HUDEP-2 (cell line): ENCODE measurements around the gene SHOC2.
"Not testable (repeated sequence)": the region's sequence is repeated elsewhere in the genome, so short reads cannot be mapped to it uniquely, and the experiment has no call there.

Source experiments
- DNase-seq, 76 experiments: peaks; one replicate each; lab custom pipeline; 2025; ENCODE audit not compliant: unreplicated experiment in 76 of 76; lab: John Stamatoyannopoulos, UW

Gene SHOC2

GRCh38 chr10:110900983-110901382 lies 18.4 kb upstream of the SHOC2 start:
- no peak for DNase-seq

GRCh38 chr10:110901954-110902819 lies 17.2 kb upstream of the SHOC2 start:
- no peak for DNase-seq

GRCh38 chr10:110903280-110904278 lies 15.8 kb upstream of the SHOC2 start:
- no peak for DNase-seq

- DNase-seq, result no peak
These were observed 9.3 kb upstream of the SHOC2 start for GRCh38 chr10:110910138-110910537.

- no peak for DNase-seq
These were observed 7.0 kb upstream of the SHOC2 start for GRCh38 chr10:110912374-110912773.

- no peak for DNase-seq
These were observed 5.0 kb upstream of the SHOC2 start for GRCh38 chr10:110914431-110914830.

- no peak for DNase-seq
These were observed 4.4 kb upstream of the SHOC2 start for GRCh38 chr10:110915035-110915434.

GRCh38 chr10:110915600-110915999 lies 3.8 kb upstream of the SHOC2 start:
- DNase-seq, result not testable (repeated sequence)

- no peak for DNase-seq
These were observed 2.7 kb upstream of the SHOC2 start for GRCh38 chr10:110916554-110917346.

GRCh38 chr10:110918269-110918642 lies 1.1 kb upstream of the SHOC2 start:
- peak in 42 of 76 experiments; percentile 67 to 95 (median 90) for DNase-seq

- DNase-seq, result peak in 53 of 76 experiments; percentile 21 to 100 (median 97)
These were observed 608 bp upstream of the SHOC2 start, which contains the start of gene BBIP1 for GRCh38 chr10:110918643-110919348. Gene BBIP1, minus strand, starts transcription at chr10:110919180. Its CDS starts 1,023 bp downstream, at chr10:110918157.

GRCh38 chr10:110919971-110920881 lies 822 bp downstream of the SHOC2 start:
- peak in 34 of 76 experiments; percentile 1 to 45 (median 18) for DNase-seq

GRCh38 chr10:110923856-110924493 lies 4.6 kb downstream of the SHOC2 start:
- DNase-seq, result no peak

- no peak for DNase-seq
These were observed 8.1 kb downstream of the SHOC2 start for GRCh38 chr10:110927461-110927860.

GRCh38 chr10:110931769-110932381 lies 12.5 kb downstream of the SHOC2 start:
- DNase-seq, result no peak

GRCh38 chr10:110932505-110933180 lies 13.2 kb downstream of the SHOC2 start:
- no peak for DNase-seq

GRCh38 chr10:110936757-110937156 lies 17.4 kb downstream of the SHOC2 start:
- no peak for DNase-seq
